Measurements from ENCODE around the gene TPMT. TPM values are rescaled to one million over a fixed set of nuclear protein-coding genes. Genes with fewer than 3 reads are reported as not detected.

The TPMT gene
- total RNA-seq, 2 experiments from 2014 or later = 6.6 to 7.0 TPM

DNA sequence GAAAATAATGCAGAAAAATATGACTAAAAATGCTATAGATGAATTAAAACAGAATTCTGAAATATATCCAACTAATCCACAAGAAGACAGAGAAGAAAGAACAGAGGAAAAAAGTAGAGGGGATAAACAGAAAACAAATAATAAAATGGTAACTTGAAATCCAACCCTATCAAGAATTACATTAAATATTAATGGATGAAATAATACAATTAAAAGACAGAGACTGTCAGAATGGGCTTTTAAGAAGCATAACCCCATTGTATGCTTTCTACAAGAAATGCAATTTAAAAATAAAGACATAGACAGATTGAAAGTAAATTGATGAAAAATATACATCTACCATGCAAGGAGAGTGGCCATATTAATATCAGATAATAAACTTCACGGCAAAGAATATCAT, 47.8 kb downstream of the TPMT start:
- TF ChIP-seq, protein P1, sequence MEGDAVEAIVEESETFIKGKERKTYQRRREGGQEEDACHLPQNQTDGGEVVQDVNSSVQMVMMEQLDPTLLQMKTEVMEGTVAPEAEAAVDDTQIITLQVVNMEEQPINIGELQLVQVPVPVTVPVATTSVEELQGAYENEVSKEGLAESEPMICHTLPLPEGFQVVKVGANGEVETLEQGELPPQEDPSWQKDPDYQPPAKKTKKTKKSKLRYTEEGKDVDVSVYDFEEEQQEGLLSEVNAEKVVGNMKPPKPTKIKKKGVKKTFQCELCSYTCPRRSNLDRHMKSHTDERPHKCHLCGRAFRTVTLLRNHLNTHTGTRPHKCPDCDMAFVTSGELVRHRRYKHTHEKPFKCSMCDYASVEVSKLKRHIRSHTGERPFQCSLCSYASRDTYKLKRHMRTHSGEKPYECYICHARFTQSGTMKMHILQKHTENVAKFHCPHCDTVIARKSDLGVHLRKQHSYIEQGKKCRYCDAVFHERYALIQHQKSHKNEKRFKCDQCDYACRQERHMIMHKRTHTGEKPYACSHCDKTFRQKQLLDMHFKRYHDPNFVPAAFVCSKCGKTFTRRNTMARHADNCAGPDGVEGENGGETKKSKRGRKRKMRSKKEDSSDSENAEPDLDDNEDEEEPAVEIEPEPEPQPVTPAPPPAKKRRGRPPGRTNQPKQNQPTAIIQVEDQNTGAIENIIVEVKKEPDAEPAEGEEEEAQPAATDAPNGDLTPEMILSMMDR (IDR thresholded peaks at IDR 0.05) = no peak
- DNase-seq (no peak), ATAC-seq (no peak)
- H3K9me3 Mint-ChIP-seq = peaks cover 13% of the 10 kb centered on the region
- H3K4me1 Mint-ChIP-seq (ENCODE audit: low read depth) = no peaks in the 10 kb centered on the region
- H3K4me3 Mint-ChIP-seq = no peak overlapping the region
- ChIA-PET POLR2A (no interaction called here), CTCF (no interaction called here)
- intact Hi-C loops (cut with micrococcal nuclease) = no loop called here
- H3K27ac Mint-ChIP-seq = no peak overlapping the region
- H3K36me3 Mint-ChIP-seq (ENCODE audit: low read depth) = peaks cover 6% of the 10 kb centered on the region
- H3K27me3 Mint-ChIP-seq = peaks cover 27% of the 10 kb centered on the region

DNA sequence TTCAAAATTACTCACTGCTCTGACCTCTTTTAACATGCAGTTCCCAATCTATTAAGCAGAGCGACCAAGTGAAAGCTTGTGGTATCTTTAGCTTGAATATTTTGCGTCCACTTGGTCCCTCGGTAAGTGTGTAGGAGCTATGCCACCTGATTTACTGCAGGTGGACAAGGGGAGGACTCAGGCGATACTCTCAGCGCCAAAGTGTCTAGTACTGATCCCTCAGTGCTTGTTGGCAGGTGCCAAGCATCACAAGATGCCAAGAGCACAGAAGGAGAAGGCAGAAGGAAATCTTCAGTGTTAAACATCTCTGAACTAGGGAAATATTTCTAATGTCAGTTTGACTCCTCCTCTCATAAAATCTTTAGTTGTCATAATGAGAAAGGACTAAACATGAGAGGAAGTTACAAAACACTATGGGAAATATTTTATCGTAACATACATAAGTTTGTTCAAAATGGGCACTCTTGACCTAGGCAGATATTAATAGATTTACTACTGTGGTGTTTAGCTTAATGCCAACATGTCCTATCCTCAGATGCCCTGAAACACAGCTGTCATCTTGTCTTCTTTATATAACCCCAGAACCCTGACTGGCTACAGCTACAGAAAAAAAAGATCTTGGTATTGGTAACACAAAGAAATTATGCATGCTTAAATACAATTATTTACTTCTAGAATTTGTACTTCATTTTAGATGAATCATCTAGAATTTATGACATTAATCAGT, 51.9 kb downstream of the TPMT start:
- Mint-ChIP-seq H3K27ac (no peak overlapping the region), H3K27me3 (peaks cover 26% of the 10 kb centered on the region), H3K4me3 (no peak overlapping the region), H3K4me1 (ENCODE audit: low read depth) (no peaks in the 10 kb centered on the region), H3K36me3 (ENCODE audit: low read depth) (peaks cover 6% of the 10 kb centered on the region), H3K9me3 (peaks cover 13% of the 10 kb centered on the region)
- intact Hi-C loops (cut with micrococcal nuclease) = no loop called here
- ChIA-PET CTCF (interaction anchor here (1.1 kb wide), 1 partner anchor 11 kb away, joined by 3 read pairs; no protein-coding TSS in a partner anchor), POLR2A (no interaction called here)
- no peak for ATAC-seq
- DNase-seq = no peak
- TF ChIP-seq, protein P1 (IDR thresholded peaks at IDR 0.05) = no peak

DNA sequence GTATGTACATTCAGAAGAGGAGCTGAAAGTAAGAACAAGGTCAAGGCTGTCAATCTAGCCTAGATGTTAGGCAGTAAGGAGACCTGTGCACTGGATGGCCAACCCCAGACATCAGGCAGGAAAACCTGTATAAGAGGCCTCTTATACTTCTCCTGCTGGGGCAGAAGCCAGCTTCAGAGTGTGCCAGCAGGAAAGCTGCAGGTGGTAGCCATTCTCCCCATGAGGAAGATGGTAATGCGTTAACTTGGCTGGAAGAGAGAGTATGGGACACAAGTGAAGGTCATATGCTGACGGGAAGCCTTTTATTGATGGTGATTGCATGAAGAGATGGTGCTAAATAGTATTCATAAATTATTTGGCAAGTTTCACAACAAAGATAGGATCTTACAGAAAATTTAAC, 53.0 kb downstream of the TPMT start:
- H3K36me3 Mint-ChIP-seq (ENCODE audit: low read depth) = peaks cover 3% of the 10 kb centered on the region
- no peak for ATAC-seq
- POLR2A ChIA-PET = no interaction called here
- H3K4me1 Mint-ChIP-seq (ENCODE audit: low read depth) = no peaks in the 10 kb centered on the region
- no peak overlapping the region for H3K27ac Mint-ChIP-seq
- TF ChIP-seq, protein P1 (IDR thresholded peaks at IDR 0.05) = no peak
- CTCF ChIA-PET = no interaction called here
- peaks cover 28% of the 10 kb centered on the region for H3K27me3 Mint-ChIP-seq
- no peak for DNase-seq
- intact Hi-C loops (cut with micrococcal nuclease) = no loop called here
- peaks cover 9% of the 10 kb centered on the region for H3K9me3 Mint-ChIP-seq
- no peak overlapping the region for H3K4me3 Mint-ChIP-seq

DNA sequence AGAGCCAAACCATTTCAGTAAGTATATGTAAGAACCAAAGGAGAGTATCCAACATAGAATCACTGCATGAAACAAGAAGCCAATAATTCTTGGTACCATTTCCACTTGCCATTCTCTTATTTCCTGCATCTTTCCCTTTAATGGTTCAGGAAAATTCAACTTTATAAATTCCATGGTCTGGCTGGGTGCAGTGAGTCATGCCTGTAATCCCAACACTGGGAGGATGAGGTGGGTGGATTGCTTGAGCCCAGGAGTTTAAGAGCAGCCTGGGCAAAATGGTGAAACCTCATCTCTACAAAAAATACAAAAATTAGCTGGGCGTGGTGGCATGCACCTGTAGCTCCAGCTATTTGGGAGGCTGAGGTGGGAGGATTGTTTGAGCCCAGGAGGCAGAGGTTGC, 53.6 kb downstream of the TPMT start:
- ChIA-PET CTCF (no interaction called here), POLR2A (no interaction called here)
- DNase-seq = no peak
- no peak overlapping the region for H3K4me3 Mint-ChIP-seq
- intact Hi-C loops (cut with micrococcal nuclease) = no loop called here
- TF ChIP-seq, protein P1 (IDR thresholded peaks at IDR 0.05) = no peak
- H3K36me3 Mint-ChIP-seq (ENCODE audit: low read depth) = peaks cover 3% of the 10 kb centered on the region
- H3K9me3 Mint-ChIP-seq = peaks cover 7% of the 10 kb centered on the region
- peaks cover 28% of the 10 kb centered on the region for H3K27me3 Mint-ChIP-seq
- H3K27ac Mint-ChIP-seq = no peak overlapping the region
- no peak for ATAC-seq
- H3K4me1 Mint-ChIP-seq (ENCODE audit: low read depth) = no peaks in the 10 kb centered on the region

DNA sequence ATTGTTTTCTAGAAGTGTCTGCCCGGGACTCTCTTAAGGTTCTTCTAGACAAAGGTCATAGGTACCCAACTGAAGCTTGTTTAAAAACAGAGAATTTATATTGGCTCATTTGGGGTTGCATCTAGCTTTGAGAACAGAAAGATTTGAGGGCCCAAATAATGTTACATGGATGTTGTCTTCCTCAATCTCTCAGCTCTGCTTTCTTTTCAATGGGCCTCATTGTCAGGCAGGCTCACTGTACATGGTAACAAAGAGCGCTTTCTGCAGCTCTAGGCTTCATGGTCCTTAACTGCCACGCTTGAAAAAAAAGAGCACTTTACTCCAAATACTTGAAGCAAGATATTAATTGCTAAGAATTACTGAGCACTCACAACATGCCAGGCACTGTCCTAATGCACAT, 54.6 kb downstream of the TPMT start:
- ChIA-PET CTCF (interaction anchor here (1.0 kb wide), 3 partner anchors 9 to 21 kb away, joined by 3 to 5 read pairs (median 3); no protein-coding TSS in a partner anchor), POLR2A (no interaction called here)
- Mint-ChIP-seq H3K4me1 (ENCODE audit: low read depth) (no peaks in the 10 kb centered on the region), H3K36me3 (ENCODE audit: low read depth) (no peaks in the 10 kb centered on the region), H3K4me3 (no peak overlapping the region), H3K9me3 (no peaks in the 10 kb centered on the region), H3K27ac (no peak overlapping the region), H3K27me3 (peaks cover 25% of the 10 kb centered on the region)
- ATAC-seq (no peak), DNase-seq (no peak)
- TF ChIP-seq, protein P1 (IDR thresholded peaks at IDR 0.05) = no peak
- intact Hi-C loops (cut with micrococcal nuclease) = no loop called here
